ENCODE results near the gene RIPPLY2. TPM values are rescaled to one million over a fixed set of nuclear protein-coding genes. Genes with fewer than 3 reads are reported as not detected.

RIPPLY2 gene
- polyA plus RNA-seq, 1 of the 3 experiments (the other 2 are of a cell fraction): 0.33 TPM

DNA sequence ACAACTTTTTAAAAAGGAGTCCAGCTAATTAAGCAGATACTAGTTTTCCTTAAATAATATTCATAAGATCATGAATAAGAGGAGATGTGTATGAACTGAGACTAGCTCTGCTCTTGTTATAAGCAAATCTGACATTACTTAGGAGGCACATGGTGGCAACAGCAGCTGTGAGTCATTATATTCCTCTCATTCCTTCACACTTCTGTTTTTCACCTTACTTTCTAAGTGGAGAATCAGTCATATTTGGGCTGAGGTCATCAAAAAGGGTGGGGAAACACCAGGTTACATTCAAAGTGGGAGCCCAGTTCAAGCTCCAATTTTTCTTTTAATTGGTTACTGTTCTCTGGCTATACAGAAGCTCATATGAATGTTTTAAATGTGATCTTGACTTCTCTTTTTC lies 6.0 kb upstream of the RIPPLY2 start (continued):
- TF ChIP-seq, protein P1, sequence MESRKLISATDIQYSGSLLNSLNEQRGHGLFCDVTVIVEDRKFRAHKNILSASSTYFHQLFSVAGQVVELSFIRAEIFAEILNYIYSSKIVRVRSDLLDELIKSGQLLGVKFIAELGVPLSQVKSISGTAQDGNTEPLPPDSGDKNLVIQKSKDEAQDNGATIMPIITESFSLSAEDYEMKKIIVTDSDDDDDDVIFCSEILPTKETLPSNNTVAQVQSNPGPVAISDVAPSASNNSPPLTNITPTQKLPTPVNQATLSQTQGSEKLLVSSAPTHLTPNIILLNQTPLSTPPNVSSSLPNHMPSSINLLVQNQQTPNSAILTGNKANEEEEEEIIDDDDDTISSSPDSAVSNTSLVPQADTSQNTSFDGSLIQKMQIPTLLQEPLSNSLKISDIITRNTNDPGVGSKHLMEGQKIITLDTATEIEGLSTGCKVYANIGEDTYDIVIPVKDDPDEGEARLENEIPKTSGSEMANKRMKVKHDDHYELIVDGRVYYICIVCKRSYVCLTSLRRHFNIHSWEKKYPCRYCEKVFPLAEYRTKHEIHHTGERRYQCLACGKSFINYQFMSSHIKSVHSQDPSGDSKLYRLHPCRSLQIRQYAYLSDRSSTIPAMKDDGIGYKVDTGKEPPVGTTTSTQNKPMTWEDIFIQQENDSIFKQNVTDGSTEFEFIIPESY (IDR thresholded peaks at IDR 0.05; ENCODE audit: borderline replicate concordance, low read depth): no peak
- TF ChIP-seq, protein P2, sequence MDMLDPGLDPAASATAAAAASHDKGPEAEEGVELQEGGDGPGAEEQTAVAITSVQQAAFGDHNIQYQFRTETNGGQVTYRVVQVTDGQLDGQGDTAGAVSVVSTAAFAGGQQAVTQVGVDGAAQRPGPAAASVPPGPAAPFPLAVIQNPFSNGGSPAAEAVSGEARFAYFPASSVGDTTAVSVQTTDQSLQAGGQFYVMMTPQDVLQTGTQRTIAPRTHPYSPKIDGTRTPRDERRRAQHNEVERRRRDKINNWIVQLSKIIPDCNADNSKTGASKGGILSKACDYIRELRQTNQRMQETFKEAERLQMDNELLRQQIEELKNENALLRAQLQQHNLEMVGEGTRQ (IDR thresholded peaks at IDR 0.05; ENCODE audit: borderline replicate concordance, low read depth, low read length): no peak
- TF ChIP-seq SMC3 (IDR thresholded peaks at IDR 0.05; ENCODE audit: low read depth, low read length) (no peak), TAF1 (IDR thresholded peaks at IDR 0.05; ENCODE audit: borderline replicate concordance, low read depth, low read length) (no peak), TEAD4 (IDR thresholded peaks at IDR 0.05; ENCODE audit: borderline replicate concordance, insufficient read depth) (no peak), POLR2AphosphoS5 (IDR thresholded peaks at IDR 0.05; ENCODE audit: low read depth, low read length) (no peak), FOSL2 (IDR thresholded peaks at IDR 0.05; ENCODE audit: borderline replicate concordance, low read depth) (no peak), SIN3A (IDR thresholded peaks at IDR 0.05; ENCODE audit: borderline replicate concordance, low read depth, low read length) (no peak), FOXM1 (IDR thresholded peaks at IDR 0.05; ENCODE audit: low read depth) (no peak)
- TF ChIP-seq, protein P3, sequence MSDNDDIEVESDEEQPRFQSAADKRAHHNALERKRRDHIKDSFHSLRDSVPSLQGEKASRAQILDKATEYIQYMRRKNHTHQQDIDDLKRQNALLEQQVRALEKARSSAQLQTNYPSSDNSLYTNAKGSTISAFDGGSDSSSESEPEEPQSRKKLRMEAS (IDR thresholded peaks at IDR 0.05; ENCODE audit: low read depth): no peak

DNA sequence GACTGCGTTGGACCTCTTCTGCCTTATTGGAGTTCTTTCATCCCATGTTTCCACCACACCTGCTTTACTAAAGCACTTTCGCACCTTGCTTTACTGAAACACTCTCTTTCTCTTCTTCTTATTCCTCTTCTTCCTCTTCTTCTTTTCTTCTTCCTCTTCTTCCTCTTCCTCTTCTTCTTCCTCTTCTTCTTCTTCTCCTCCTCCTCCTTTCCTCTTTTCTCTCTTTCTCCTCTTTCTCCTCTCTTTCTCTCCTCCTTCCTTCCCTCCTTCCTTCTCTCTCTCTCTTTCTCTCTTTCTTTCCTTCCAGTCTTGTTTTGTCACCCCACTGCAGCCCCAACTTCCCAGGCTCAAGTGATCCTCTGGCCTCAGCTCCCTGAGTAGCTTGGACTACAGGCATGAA lies 4.0 kb upstream of the RIPPLY2 start:
- Histone ChIP-seq H2AFZ (ENCODE audit: low read depth) (no peak overlapping the region), H3F3A (replicated peaks; ENCODE audit: insufficient read depth) (no peaks in the 10 kb centered on the region), H3K9me3 (no peaks in the 10 kb centered on the region), H3K4me3 (ENCODE audit: low read depth in 2 of 2, low read length in 1 of 2) (no peak overlapping the region), H3K4me2 (no peak overlapping the region), H3K27me3 (ENCODE audit: insufficient read depth) (peaks cover 24% of the 10 kb centered on the region), H3K79me2 (ENCODE audit: insufficient read depth) (no peaks in the 10 kb centered on the region), H3K9ac (no peak overlapping the region), H4K20me1 (ENCODE audit: insufficient read depth) (no peaks in the 10 kb centered on the region), H3K27ac (ENCODE audit: low read depth in 2 of 2, low read length in 1 of 2) (no peak overlapping the region), H3K9me2 (no peaks in the 10 kb centered on the region), H3K4me1 (ENCODE audit: control insufficient read depth in 1 of 2, insufficient read depth in 2 of 2, low read depth in 1 of 2, low read length in 1 of 2) (peaks cover 0 to 2% of the 10 kb centered on the region in 2 experiments; a peak in 2 of 4 replicates), H3K36me3 (replicated peaks in 1 of 2; ENCODE audit: control insufficient read depth in 1 of 2, insufficient read depth in 2 of 2, low read length in 1 of 2) (no peaks in the 10 kb centered on the region)
- TF ChIP-seq RAD21 (IDR thresholded peaks at IDR 0.05; ENCODE audit: low read length): no peak
- no peak for TF ChIP-seq SIN3A (IDR thresholded peaks at IDR 0.05; ENCODE audit: borderline replicate concordance, low read depth, low read length)
- no peak for TF ChIP-seq JUND (IDR thresholded peaks at IDR 0.05)
- TF ChIP-seq MEF2A (IDR thresholded peaks at IDR 0.05; ENCODE audit: borderline replicate concordance, low read depth): no peak
- TF ChIP-seq, protein P3 (IDR thresholded peaks at IDR 0.05; ENCODE audit: low read depth): no peak
- CTCF ChIA-PET: interaction anchor here (0.6 kb wide), 1 partner anchor 10 kb away, joined by 3 read pairs; no protein-coding TSS in a partner anchor
- DNase-seq: no peak
- WGBS (ENCODE audit: low lambda C conversion rate): 55% methylated on average over 2 of the region's 2 CpGs
- POLR2A ChIA-PET: no interaction called here
